Right lobe of liver (tissue), 4 donors: Measurements from ENCODE around the gene EPB41L4B.

Source experiments
- POLR2A ChIP-seq: fragments of 450-650 bp; IDR thresholded peaks from one replicate; pipeline ENCODE4 v1.6.1; 2017; ENCODE audit warnings: antibody characterized with exemption, mild to moderate bottlenecking
- TF ChIP-seq, protein P1 (sequence below), 4 donors: fragments of 200-600 bp in 3 of 4; fragments of 450-650 bp in 1 of 4; IDR thresholded peaks; one replicate each; pipeline versions ENCODE4 v1.5.1 to v1.8.0; 2016 to 2022; ENCODE audit warnings: antibody characterized with exemption in 4 of 4, mild to moderate bottlenecking in 2 of 4
- donor health status: DM: no; HTN: no; CAD: no.
- donor health status: DM: no; HTN: no; CAD: no.
- donor health status: DM: no; HTN: yes; CAD: no.

DNA sequence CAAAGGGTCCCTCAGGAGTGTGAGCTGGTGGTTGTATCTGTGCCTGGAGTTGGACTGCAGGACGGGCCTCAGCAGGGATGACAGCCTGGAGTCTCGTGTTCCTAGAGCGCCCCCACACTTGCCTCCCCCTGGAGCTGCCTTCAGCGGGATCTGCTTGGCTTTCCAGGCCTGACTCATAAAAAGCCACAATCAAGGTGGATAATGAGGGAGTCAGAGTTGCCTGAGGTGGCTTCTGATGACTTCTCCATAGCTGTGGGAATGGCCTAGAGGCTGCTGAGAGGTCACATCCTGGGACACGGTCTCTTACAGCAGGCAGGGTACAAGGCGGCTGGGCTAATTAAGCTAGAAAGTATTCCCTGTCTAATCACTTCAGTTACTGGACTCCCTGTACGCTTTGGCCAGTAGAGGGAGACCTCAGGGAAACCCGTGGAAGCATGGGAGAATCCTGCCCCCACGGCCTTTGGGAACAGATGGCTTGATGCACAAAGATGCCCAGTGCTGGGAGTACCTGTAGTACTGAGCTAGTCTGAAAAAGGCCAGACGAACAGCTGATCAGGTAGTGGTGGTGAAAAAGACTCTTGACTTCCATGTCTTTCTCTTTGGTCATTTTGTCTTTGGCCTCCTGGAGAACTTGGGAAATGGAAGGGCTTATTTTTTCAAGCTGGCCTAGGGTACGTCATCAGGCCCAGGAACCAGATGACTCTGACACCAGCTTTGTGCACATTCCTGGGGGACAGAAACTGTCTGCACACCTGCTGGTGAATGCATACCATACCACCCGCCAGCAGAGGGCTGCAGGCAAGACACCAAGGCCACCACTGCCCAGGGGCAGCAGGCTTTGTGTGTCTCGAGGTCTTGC is 137.7 kb downstream of the EPB41L4B start:
- TF ChIP-seq, protein P1, sequence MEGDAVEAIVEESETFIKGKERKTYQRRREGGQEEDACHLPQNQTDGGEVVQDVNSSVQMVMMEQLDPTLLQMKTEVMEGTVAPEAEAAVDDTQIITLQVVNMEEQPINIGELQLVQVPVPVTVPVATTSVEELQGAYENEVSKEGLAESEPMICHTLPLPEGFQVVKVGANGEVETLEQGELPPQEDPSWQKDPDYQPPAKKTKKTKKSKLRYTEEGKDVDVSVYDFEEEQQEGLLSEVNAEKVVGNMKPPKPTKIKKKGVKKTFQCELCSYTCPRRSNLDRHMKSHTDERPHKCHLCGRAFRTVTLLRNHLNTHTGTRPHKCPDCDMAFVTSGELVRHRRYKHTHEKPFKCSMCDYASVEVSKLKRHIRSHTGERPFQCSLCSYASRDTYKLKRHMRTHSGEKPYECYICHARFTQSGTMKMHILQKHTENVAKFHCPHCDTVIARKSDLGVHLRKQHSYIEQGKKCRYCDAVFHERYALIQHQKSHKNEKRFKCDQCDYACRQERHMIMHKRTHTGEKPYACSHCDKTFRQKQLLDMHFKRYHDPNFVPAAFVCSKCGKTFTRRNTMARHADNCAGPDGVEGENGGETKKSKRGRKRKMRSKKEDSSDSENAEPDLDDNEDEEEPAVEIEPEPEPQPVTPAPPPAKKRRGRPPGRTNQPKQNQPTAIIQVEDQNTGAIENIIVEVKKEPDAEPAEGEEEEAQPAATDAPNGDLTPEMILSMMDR (IDR thresholded peaks at IDR 0.05), result peak; percentile 37 to 51 (median 45)
- no peak for TF ChIP-seq POLR2A
